Measurements from ENCODE around the gene PSMD14. TPM values are rescaled to one million over a fixed set of nuclear protein-coding genes. Genes with fewer than 3 reads are reported as not detected.

Gene PSMD14
- total and polyA plus RNA-seq, 7 donors = 27.3 to 50.2 (median 38.5) TPM

DNA sequence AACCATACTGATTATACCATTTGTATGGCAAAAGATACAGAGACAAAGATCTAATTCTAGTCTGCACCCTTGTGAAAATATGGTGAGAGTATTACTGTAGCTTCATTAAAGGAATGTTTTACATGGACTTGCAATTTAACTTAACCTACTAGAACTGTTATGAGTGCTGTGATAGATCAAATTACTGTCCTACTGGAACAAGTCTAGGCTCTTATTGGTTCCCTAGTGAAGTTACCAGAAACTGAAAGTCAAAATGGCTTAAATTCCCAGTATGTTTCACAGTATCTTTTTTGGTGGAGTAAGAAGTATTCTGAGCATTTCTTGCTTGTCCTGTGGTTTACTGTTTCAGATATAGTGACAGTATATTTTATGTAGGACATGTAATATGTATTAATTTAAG, 104.1 kb downstream of the PSMD14 start:
- intact Hi-C loops (cut with DNase I) = no loop called here
- no peak for TF ChIP-seq EP300 (IDR thresholded peaks at IDR 0.05)
- TF ChIP-seq POLR2AphosphoS5 (IDR thresholded peaks at IDR 0.05) = no peak
- TF ChIP-seq CTCF (IDR thresholded peaks at IDR 0.05) = no peak
- TF ChIP-seq POLR2A (IDR thresholded peaks at IDR 0.05) = no peak
- H3K27ac ChIP-seq = no peak overlapping the region
- DNase-seq = no peak
- H3K4me1 ChIP-seq = peaks cover 0 to 31% (median 29%) of the 10 kb centered on the region in 4 donors
- H3K9me3 ChIP-seq = no peaks in the 10 kb centered on the region
- peaks cover 0 to 4% (median 0%) of the 10 kb centered on the region in 4 donors for H3K36me3 ChIP-seq
- H3K4me3 ChIP-seq = no peak overlapping the region
- H3K27me3 ChIP-seq = peaks cover 24 to 47% (median 28%) of the 10 kb centered on the region in 3 donors

- peak overlapping the region; percentile 19 to 43 (median 33) for H3K4me3 ChIP-seq
- no peak overlapping the region for H3K27ac ChIP-seq
- whole genome bisulfite sequencing, 2 donors = 4 to 6% methylated on average over 69 of the region's 69 CpGs
- peaks cover 0 to 4% (median 0%) of the 10 kb centered on the region in 4 donors for H3K36me3 ChIP-seq
- peaks cover 0 to 42% (median 36%) of the 10 kb centered on the region in 4 donors for H3K4me1 ChIP-seq
- intact Hi-C loops (cut with DNase I) = no loop called here
- peak in 1 of 4 donors; percentile 2 for TF ChIP-seq POLR2AphosphoS5 (IDR thresholded peaks at IDR 0.05)
- TF ChIP-seq CTCF (IDR thresholded peaks at IDR 0.05) = no peak
- no peaks in the 10 kb centered on the region for H3K9me3 ChIP-seq
- peaks cover 38 to 67% (median 48%) of the 10 kb centered on the region in 3 donors for H3K27me3 ChIP-seq
- DNase-seq = no peak
Measured at GRCh38 chr2:161414042-161415033, 106.1 kb downstream of the PSMD14 start.

GRCh38 chr2:161415034-161415986, 107.1 kb downstream of the PSMD14 start:
- intact Hi-C loops (cut with DNase I) = no loop called here
- WGBS, 2 donors = 3 to 6% methylated on average over 29 of the region's 29 CpGs
- Histone ChIP-seq H3K9me3 (no peaks in the 10 kb centered on the region), H3K27me3 (peaks cover 38 to 77% (median 57%) of the 10 kb centered on the region in 3 donors), H3K4me3 (peak overlapping the region; percentile 19 to 43 (median 33)), H3K4me1 (peaks cover 0 to 42% (median 36%) of the 10 kb centered on the region in 4 donors), H3K36me3 (peaks cover 0 to 3% (median 0%) of the 10 kb centered on the region in 4 donors), H3K27ac (no peak overlapping the region)
- no peak for DNase-seq
- TF ChIP-seq EP300 (IDR thresholded peaks at IDR 0.05) (no peak), POLR2AphosphoS5 (IDR thresholded peaks at IDR 0.05) (no peak), POLR2A (IDR thresholded peaks at IDR 0.05) (no peak), CTCF (IDR thresholded peaks at IDR 0.05) (no peak)

DNA sequence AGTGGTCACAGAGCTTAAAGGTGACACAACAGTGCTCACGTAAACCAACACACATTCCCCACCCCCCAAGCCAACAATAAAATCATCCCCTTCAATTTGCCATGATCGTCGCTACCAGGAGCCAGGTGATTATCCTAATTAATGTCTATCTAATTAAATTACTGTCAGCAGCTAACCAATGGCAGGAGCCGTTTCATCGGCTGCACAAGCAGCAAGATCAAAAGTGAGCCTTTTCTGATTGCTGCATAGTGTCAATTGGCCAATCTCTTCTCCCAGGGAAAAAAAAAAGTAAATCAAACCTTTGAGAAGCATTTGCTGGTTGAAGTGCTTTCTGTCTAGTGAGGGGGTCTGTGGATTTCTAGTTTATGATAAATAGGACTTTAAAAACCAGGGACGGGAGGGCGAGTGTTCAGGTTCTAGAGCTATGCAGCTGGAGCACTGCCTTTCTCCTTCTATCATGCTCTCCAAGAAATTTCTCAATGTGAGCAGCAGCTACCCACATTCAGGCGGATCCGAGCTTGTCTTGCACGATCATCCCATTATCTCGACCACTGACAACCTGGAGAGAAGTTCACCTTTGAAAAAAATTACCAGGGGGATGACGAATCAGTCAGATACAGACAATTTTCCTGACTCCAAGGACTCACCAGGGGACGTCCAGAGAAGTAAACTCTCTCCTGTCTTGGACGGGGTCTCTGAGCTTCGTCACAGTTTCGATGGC, 107.9 kb downstream of the PSMD14 start, which contains the start of gene TBR1:
TBR1 (plus strand) TSS at position 311 of the 721 bp plus-strand sequence; CDS start at position 425, 114 bp downstream.
- intact Hi-C loops (cut with DNase I) = no loop called here
- Histone ChIP-seq H3K36me3 (no peaks in the 10 kb centered on the region), H3K4me1 (peaks cover 0 to 42% (median 36%) of the 10 kb centered on the region in 4 donors), H3K4me3 (peak within 1 kb of the TSS in 1 of 4 donors; percentile 43), H3K27ac (no peak within 1 kb of the TSS), H3K27me3 (peaks cover 42 to 85% (median 66%) of the 10 kb centered on the region in 3 donors), H3K9me3 (no peaks in the 10 kb centered on the region)
- no peak for TF ChIP-seq EP300 (IDR thresholded peaks at IDR 0.05)
- no peak for TF ChIP-seq POLR2A (IDR thresholded peaks at IDR 0.05)
- TF ChIP-seq CTCF (IDR thresholded peaks at IDR 0.05) = no peak
- no peak for DNase-seq
- WGBS, 2 donors = 3 to 6% methylated on average over 16 of the region's 16 CpGs
